Fibroblast of lung (primary cell): Measurements from ENCODE around the gene ERAP2. TPM values are rescaled to one million over a fixed set of nuclear protein-coding genes. Genes with fewer than 3 reads are reported as not detected.
A peak's percentile ranks its signal among the peaks of the same experiment; 100 is the strongest.

Source experiments
- DNase-seq, 2 donors: peaks; one replicate each; pipeline versions ENCODE4 v3.0.0 to v3.0.0-alpha.2; 2010; ENCODE audit warnings: low read depth in 2 of 2
- H2AFZ ChIP-seq: 2 replicates; pipeline ENCODE4 v1.5.1; 2012; ENCODE audit warnings: low read length, control low read depth, inconsistent platforms
- H3K27ac ChIP-seq: 2 replicates; pipeline ENCODE4 v1.5.1; 2011; ENCODE audit warnings: low read length, control low read depth; ENCODE audit not compliant: insufficient read depth
- H3K27me3 ChIP-seq: 2 replicates; pipeline ENCODE4 v1.5.1; 2011; ENCODE audit warnings: mild to moderate bottlenecking, low read length; ENCODE audit not compliant: control insufficient read depth, insufficient read depth
- H3K36me3 ChIP-seq: 2 replicates; pipeline ENCODE4 v1.5.1; 2011; ENCODE audit warnings: low read length; ENCODE audit not compliant: control insufficient read depth, insufficient read depth
- H3K4me1 ChIP-seq: 2 replicates; pipeline ENCODE4 v1.5.1; 2011; ENCODE audit warnings: low read length; ENCODE audit not compliant: control insufficient read depth, insufficient read depth; ENCODE audit errors: extremely low read depth
- H3K4me2 ChIP-seq: 2 replicates; pipeline ENCODE4 v1.5.1; 2011; ENCODE audit warnings: low read length, control low read depth; ENCODE audit not compliant: insufficient read depth; ENCODE audit errors: extremely low read depth
- H3K4me3 ChIP-seq, 4 experiments: fragments of 200-600 bp in 1 of 4; sonication (generic) in 1 of 4; replicated peaks in 1 of 4; 2 replicates each; pipeline ENCODE4 v1.5.1; 2011 to 2016; ENCODE audit warnings: low read length in 4 of 4, low read depth in 3 of 4, mild to moderate bottlenecking in 3 of 4, control low read depth in 2 of 4, inconsistent platforms in 1 of 4, mixed read lengths in 1 of 4; ENCODE audit not compliant: insufficient read depth in 1 of 4; ENCODE audit errors: control extremely low read depth in 1 of 4
- H3K79me2 ChIP-seq: 2 replicates; pipeline ENCODE4 v1.5.1; 2012; ENCODE audit warnings: mild to moderate bottlenecking, low read length, inconsistent platforms; ENCODE audit not compliant: control insufficient read depth, insufficient read depth
- H3K9ac ChIP-seq: 2 replicates; pipeline ENCODE4 v1.5.1; 2011; ENCODE audit warnings: mild to moderate bottlenecking, low read length, control low read depth; ENCODE audit not compliant: insufficient read depth
- H3K9me3 ChIP-seq: 2 replicates; pipeline ENCODE4 v1.5.1; 2012; ENCODE audit warnings: low read depth, low read length; ENCODE audit not compliant: control insufficient read depth, insufficient read depth
- H4K20me1 ChIP-seq: 2 replicates; pipeline ENCODE4 v1.5.1; 2011; ENCODE audit warnings: low read length; ENCODE audit not compliant: control insufficient read depth, insufficient read depth; ENCODE audit errors: extremely low read depth
- EZH2 ChIP-seq: IDR thresholded peaks from 2 replicates; pipeline ENCODE4 v1.5.1; 2012; ENCODE audit warnings: low read length, control low read depth, mild to moderate bottlenecking; ENCODE audit errors: missing control alignments
- polyA plus RNA-seq, 2 donors: library from polyadenylated mRNA; depleted of rRNA in 1 of 2; stranded (reverse) in 1 of 2; unstranded in 1 of 2; fragments of >200 nt; gene quantifications; 2 replicates each; pipeline ENCODE4 v1.2.1, GENCODE V29; 2011 to 2012; ENCODE audit warnings: missing spikeins in 1 of 2
- total RNA-seq: library from RNA; depleted of rRNA; stranded (reverse); fragments of >200 nt; gene quantifications from 2 replicates; pipeline ENCODE4 v1.2.1, GENCODE V29; 2014
- TF ChIP-seq, protein P1 (sequence below), 2 donors: IDR thresholded peaks in 1 of 2; conservative IDR thresholded peaks in 1 of 2; 1 replicate in 1 of 2; 2 replicates in 1 of 2; pipeline ENCODE4 v1.5.1; 2011 to 2012; ENCODE audit warnings: low read length in 2 of 2, control low read depth in 1 of 2, inconsistent platforms in 1 of 2, low read depth in 1 of 2, mild to moderate bottlenecking in 1 of 2

ERAP2 gene
- total and polyA plus RNA-seq, 2 donors (not counting 1 experiment from before 2014, with no cell fraction given) = 70.9 to 180 TPM

DNA sequence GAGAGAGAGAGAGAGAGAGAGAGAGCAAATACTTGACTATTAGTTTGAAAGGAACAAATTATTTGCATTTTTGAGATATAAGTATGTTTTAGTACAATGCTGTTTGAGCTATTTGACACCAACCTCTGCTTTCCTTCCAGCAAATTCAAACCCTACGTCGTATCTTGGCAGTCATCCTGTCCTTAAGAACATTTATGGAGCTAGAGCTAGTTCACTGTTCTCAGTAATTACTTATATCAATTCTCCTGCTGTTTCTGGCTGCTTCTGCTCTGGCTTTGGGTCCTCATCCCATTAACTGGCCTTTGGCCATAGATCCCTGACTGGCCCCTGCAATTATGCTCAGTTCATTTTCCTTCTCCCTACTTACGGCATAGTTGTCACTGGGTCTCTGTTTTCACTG is 19.9 kb upstream of the ERAP2 start:
- Histone ChIP-seq H3K79me2 (no peaks in the 10 kb centered on the region), H3K27ac (no peak overlapping the region), H3K36me3 (no peaks in the 10 kb centered on the region), H3K27me3 (no peaks in the 10 kb centered on the region), H4K20me1 (no peaks in the 10 kb centered on the region), H3K4me2 (no peak overlapping the region), H3K9me3 (no peaks in the 10 kb centered on the region), H3K4me3 (no peak overlapping the region), H2AFZ (no peak overlapping the region), H3K9ac (no peak overlapping the region), H3K4me1 (peaks cover 4% of the 10 kb centered on the region)
- TF ChIP-seq EZH2 = no peak
- TF ChIP-seq, protein P1, sequence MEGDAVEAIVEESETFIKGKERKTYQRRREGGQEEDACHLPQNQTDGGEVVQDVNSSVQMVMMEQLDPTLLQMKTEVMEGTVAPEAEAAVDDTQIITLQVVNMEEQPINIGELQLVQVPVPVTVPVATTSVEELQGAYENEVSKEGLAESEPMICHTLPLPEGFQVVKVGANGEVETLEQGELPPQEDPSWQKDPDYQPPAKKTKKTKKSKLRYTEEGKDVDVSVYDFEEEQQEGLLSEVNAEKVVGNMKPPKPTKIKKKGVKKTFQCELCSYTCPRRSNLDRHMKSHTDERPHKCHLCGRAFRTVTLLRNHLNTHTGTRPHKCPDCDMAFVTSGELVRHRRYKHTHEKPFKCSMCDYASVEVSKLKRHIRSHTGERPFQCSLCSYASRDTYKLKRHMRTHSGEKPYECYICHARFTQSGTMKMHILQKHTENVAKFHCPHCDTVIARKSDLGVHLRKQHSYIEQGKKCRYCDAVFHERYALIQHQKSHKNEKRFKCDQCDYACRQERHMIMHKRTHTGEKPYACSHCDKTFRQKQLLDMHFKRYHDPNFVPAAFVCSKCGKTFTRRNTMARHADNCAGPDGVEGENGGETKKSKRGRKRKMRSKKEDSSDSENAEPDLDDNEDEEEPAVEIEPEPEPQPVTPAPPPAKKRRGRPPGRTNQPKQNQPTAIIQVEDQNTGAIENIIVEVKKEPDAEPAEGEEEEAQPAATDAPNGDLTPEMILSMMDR (conservative IDR thresholded peaks at IDR 0.05 in 1 of 2, IDR thresholded peaks at IDR 0.05 in 1 of 2; ENCODE audit: low read depth in 1 of 2, low read length in 2 of 2) = no peak
- DNase-seq = peak; percentile 51 to 91

DNA sequence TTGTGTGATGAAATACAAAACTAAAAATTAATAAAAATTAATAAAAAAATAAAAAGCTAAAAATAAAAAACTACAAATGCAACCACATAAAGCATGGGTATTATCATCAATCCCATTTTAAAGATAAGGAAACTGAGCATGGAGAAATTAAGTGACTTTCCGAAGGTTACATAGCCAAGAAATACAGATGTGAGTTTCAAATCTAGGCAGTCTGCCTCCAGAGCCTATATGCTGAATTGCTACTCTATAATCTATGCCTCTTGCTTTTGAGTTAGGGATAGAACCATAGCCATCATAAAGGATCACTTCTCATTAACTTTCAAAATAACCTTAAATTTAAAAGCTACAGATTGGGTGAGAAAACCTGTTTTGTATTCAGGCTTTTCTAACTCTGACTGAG is 18.8 kb upstream of the ERAP2 start:
- Histone ChIP-seq H3K4me3 (no peak overlapping the region), H3K79me2 (no peaks in the 10 kb centered on the region), H4K20me1 (no peaks in the 10 kb centered on the region), H3K4me1 (peaks cover 4% of the 10 kb centered on the region), H2AFZ (no peak overlapping the region), H3K9ac (no peak overlapping the region), H3K27me3 (no peaks in the 10 kb centered on the region), H3K4me2 (no peak overlapping the region), H3K9me3 (no peaks in the 10 kb centered on the region), H3K27ac (no peak overlapping the region), H3K36me3 (no peaks in the 10 kb centered on the region)
- TF ChIP-seq, protein P1 (conservative IDR thresholded peaks at IDR 0.05 in 1 of 2, IDR thresholded peaks at IDR 0.05 in 1 of 2; ENCODE audit: low read depth in 1 of 2, low read length in 2 of 2) = peak in 1 of 2 donors; percentile 13
- no peak for TF ChIP-seq EZH2
- DNase-seq = no peak

DNA sequence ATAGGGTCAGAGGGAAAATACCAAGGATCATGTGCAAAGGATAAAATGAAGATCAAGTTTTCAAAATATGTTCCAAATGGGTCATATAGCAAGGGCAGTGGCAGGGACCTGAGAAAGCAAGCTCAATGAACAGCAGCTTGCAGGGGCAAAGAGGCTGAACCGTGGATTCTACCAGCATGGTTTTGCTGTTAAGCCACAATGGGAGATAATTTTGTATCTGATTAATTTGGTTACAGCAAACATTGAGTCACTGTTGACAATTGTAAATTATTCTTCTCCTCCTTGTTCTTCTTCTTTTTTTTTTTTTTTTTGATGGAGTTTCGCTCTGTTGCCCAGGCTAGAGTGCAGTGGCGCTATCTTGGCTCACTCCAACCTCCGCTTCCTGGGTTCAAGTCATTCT is 18.4 kb upstream of the ERAP2 start:
- H3K9me3 ChIP-seq = no peaks in the 10 kb centered on the region
- H3K4me2 ChIP-seq = no peak overlapping the region
- no peak for DNase-seq
- H3K4me3 ChIP-seq = no peak overlapping the region
- H4K20me1 ChIP-seq = no peaks in the 10 kb centered on the region
- H3K27me3 ChIP-seq = no peaks in the 10 kb centered on the region
- TF ChIP-seq, protein P1 (conservative IDR thresholded peaks at IDR 0.05 in 1 of 2, IDR thresholded peaks at IDR 0.05 in 1 of 2; ENCODE audit: low read depth in 1 of 2, low read length in 2 of 2) = no peak
- TF ChIP-seq EZH2 = no peak
- H3K4me1 ChIP-seq = peaks cover 3% of the 10 kb centered on the region
- H3K27ac ChIP-seq = no peak overlapping the region
- no peak overlapping the region for H2AFZ ChIP-seq
- no peaks in the 10 kb centered on the region for H3K36me3 ChIP-seq
- no peaks in the 10 kb centered on the region for H3K79me2 ChIP-seq
- no peak overlapping the region for H3K9ac ChIP-seq
